GM12878 (cell line): Measurements from ENCODE around the gene CFAP90. TPM values are rescaled to one million over a fixed set of nuclear protein-coding genes. Genes with fewer than 3 reads are reported as not detected.

Experiments used
- ATAC-seq: fragments of 200-7000 bp; cut with Tn5 transposase; 3 replicates; pipeline ENCODE4 v1.9.1; 2020; ENCODE audit warnings: mild to moderate bottlenecking, moderate library complexity
- BruUV-seq: library from RNA; stranded (reverse); fragments of 400-500 nt; replicated peaks from 2 replicates; lab custom pipeline; 2021; lab: Mats Ljungman, UMichigan
- CTCF ChIA-PET: fragments of 300-600 bp; sonication (Branson Sonifier 250); formaldehyde crosslinking; extraction: SDS; loops from one replicate; lab custom pipeline; 2021; ENCODE audit warnings: inconsistent platforms; lab: Yijun Ruan, JAX
- POLR2A ChIA-PET: fragments of 350-600 bp; formaldehyde crosslinking; extraction: SDS; loops from one replicate; lab custom pipeline; 2021; ENCODE audit warnings: inconsistent platforms; lab: Charles Lee
- RAD21 ChIA-PET: fragments of 300-600 bp; sonication (Branson Sonifier 250); formaldehyde crosslinking; loops from one replicate; lab custom pipeline; 2023; ENCODE audit warnings: antibody characterized with exemption; ENCODE audit not compliant: unreplicated experiment; lab: Charles Lee
- SMC1A ChIA-PET: fragments of 300-600 bp; sonication (Branson Sonifier 250); formaldehyde crosslinking; loops from one replicate; lab custom pipeline; 2023; ENCODE audit not compliant: unreplicated experiment, uncharacterized antibody; lab: Charles Lee
- DNase-seq: peaks from one replicate; pipeline ENCODE4 v3.0.0-alpha.2; 2011; ENCODE audit warnings: low read depth, low spot score
- FAIRE-seq: peaks from 3 replicates; lab custom pipeline; 2011; peaks lifted over from hg19 to GRCh38; lab: Jason Lieb, UNC
- H2AFZ ChIP-seq: 2 replicates; pipeline ENCODE4 v1.6.0; 2011; ENCODE audit warnings: low read depth, low read length, control low read depth; ENCODE audit not compliant: control insufficient read depth
- H3K27ac ChIP-seq: 2 replicates; pipeline ENCODE4 v1.5.1; 2011; ENCODE audit warnings: control low read depth; ENCODE audit not compliant: control insufficient read depth, insufficient read depth
- H3K27me3 ChIP-seq, 2 experiments: replicated peaks in 1 of 2; 2 replicates each; pipeline versions ENCODE4 v1.6.0 to v1.6.1; 2011; ENCODE audit warnings: low read length in 1 of 2; ENCODE audit not compliant: control insufficient read depth in 2 of 2, insufficient read depth in 2 of 2
- H3K36me3 ChIP-seq, 2 experiments: 2 replicates each; pipeline ENCODE4 v1.5.1; 2011; ENCODE audit warnings: low read length in 1 of 2; ENCODE audit not compliant: control insufficient read depth in 2 of 2, insufficient read depth in 2 of 2
- H3K4me1 ChIP-seq: 2 replicates; pipeline ENCODE4 v1.6.1; 2011; ENCODE audit warnings: mild to moderate bottlenecking, low read length, moderate library complexity, mixed read lengths; ENCODE audit not compliant: control insufficient read depth, insufficient read depth
- H3K4me2 ChIP-seq: 2 replicates; pipeline ENCODE4 v1.6.0; 2011; ENCODE audit warnings: control low read depth; ENCODE audit not compliant: control insufficient read depth, insufficient read depth
- H3K4me3 ChIP-seq: fragments of 200-600 bp; sonication (generic); 2 replicates; pipeline ENCODE4 v1.5.1; 2016
- H3K79me2 ChIP-seq: 2 replicates; pipeline ENCODE4 v1.6.0; 2011; ENCODE audit warnings: low read length; ENCODE audit not compliant: control insufficient read depth, insufficient read depth
- H3K9ac ChIP-seq: 2 replicates; pipeline ENCODE4 v1.8.0; 2011; ENCODE audit warnings: low read length, control low read depth, mixed read lengths; ENCODE audit not compliant: control insufficient read depth, insufficient read depth
- H3K9me3 ChIP-seq: replicated peaks from 3 replicates; pipeline ENCODE4 v1.5.1; 2011; ENCODE audit warnings: mild to moderate bottlenecking, low read length; ENCODE audit not compliant: control insufficient read depth, insufficient read depth
- H4K20me1 ChIP-seq: 2 replicates; pipeline ENCODE4 v1.6.0; 2011; ENCODE audit not compliant: control insufficient read depth, insufficient read depth
- BACH1 ChIP-seq: fragments of 450-650 bp; IDR thresholded peaks from 2 replicates; pipeline ENCODE4 v1.6.1; 2017; ENCODE audit warnings: mild to moderate bottlenecking, borderline replicate concordance
- BCL11A ChIP-seq: IDR thresholded peaks from 2 replicates; pipeline ENCODE4 v1.6.1; 2011; ENCODE audit warnings: low read depth, low read length
- BMI1 ChIP-seq: fragments of 450-650 bp; IDR thresholded peaks from 2 replicates; pipeline ENCODE4 v1.6.1; 2016; ENCODE audit warnings: mild to moderate bottlenecking, moderate library complexity, borderline replicate concordance
- CBX5 ChIP-seq: sonication (generic); IDR thresholded peaks from 2 replicates; pipeline ENCODE4 v1.6.1; 2016; ENCODE audit warnings: low read depth, moderate library complexity, mild to moderate bottlenecking, inconsistent platforms
- CHD2 ChIP-seq: IDR thresholded peaks from 2 replicates; pipeline ENCODE4 v1.6.1; 2011; ENCODE audit warnings: low read depth, low read length, improper control_type of control experiment, borderline replicate concordance
- DPF2 ChIP-seq: fragments of 450-650 bp; IDR thresholded peaks from 2 replicates; pipeline ENCODE4 v1.6.1; 2017; ENCODE audit warnings: mild to moderate bottlenecking
- EGR1 ChIP-seq, 2 experiments: IDR thresholded peaks; 1 replicate in 1 of 2; 2 replicates in 1 of 2; pipeline ENCODE4 v1.6.1; 2011 to 2012; ENCODE audit warnings: low read depth in 2 of 2, low read length in 2 of 2, borderline replicate concordance in 1 of 2, mild to moderate bottlenecking in 1 of 2, moderate library complexity in 1 of 2
- GATAD2B ChIP-seq: fragments of 450-650 bp; conservative IDR thresholded peaks from 2 replicates; pipeline ENCODE4 v1.6.1; 2017; ENCODE audit warnings: low read depth, mild to moderate bottlenecking, moderate library complexity
- NFYB ChIP-seq: IDR thresholded peaks from 2 replicates; pipeline ENCODE4 v1.6.1; 2011; ENCODE audit warnings: low read depth, mild to moderate bottlenecking, low read length, improper control_type of control experiment, moderate library complexity; ENCODE audit not compliant: insufficient read depth
- NR2F1 ChIP-seq: fragments of 450-650 bp; conservative IDR thresholded peaks from 2 replicates; pipeline ENCODE4 v1.6.1; 2017; ENCODE audit warnings: mild to moderate bottlenecking
- PRDM15 ChIP-seq: fragments of 450-650 bp; formaldehyde crosslinking; IDR thresholded peaks from 2 replicates; pipeline ENCODE4 v1.4.0; 2020; ENCODE audit warnings: mild to moderate bottlenecking, moderate library complexity
- SIX5 ChIP-seq: IDR thresholded peaks from 2 replicates; pipeline ENCODE4 v1.6.1; 2011; ENCODE audit warnings: mild to moderate bottlenecking, low read depth, low read length, moderate library complexity; ENCODE audit not compliant: severe bottlenecking
- ZNF384 ChIP-seq: IDR thresholded peaks from 2 replicates; pipeline ENCODE4 v1.6.1; 2012; ENCODE audit warnings: low read depth, mild to moderate bottlenecking, low read length, improper control_type of control experiment, borderline replicate concordance
- WGBS: methylation state at CpG from one replicate; pipeline ENCODE4 v1.1.6; 2016; ENCODE audit warnings: low lambda C conversion rate; ENCODE audit not compliant: insufficient replicate concordance, insufficient coverage; ENCODE audit errors: missing lambda C conversion rate; 5-methylcytosine and 5-hydroxymethylcytosine counted together
- in situ Hi-C: fragments of 300-500 bp; cut with MboI; formaldehyde crosslinking; loops from 9 replicates; pipeline ENCODE4 v1.14.3; 2018; ENCODE audit warnings: mixed read lengths
- intact Hi-C: fragments of 100-400 bp; cut with micrococcal nuclease; formaldehyde crosslinking; loops from one replicate; pipeline ENCODE4 v1.14.2; 2022; ENCODE audit not compliant: unreplicated experiment
- polyA plus RNA-seq, 11 experiments: library from polyadenylated mRNA; depleted of rRNA in 4 of 11; unstranded in 6 of 11; stranded (reverse) in 5 of 11; fragments of >200 nt; fragmentation: Nextera tagmentation in 4 of 11; fragmentation: Illumina TruSeq in 1 of 11; extraction: Ambion mirVana in 4 of 11; extraction: Trizol in 1 of 11; gene quantifications; 1 replicate in 1 of 11; 2 replicates in 10 of 11; pipeline versions ENCODE4 v1.2.1 to v1.2.3, GENCODE V29; 2011 to 2016; ENCODE audit warnings: inconsistent platforms in 2 of 11, missing spikeins in 2 of 11, low read depth in 1 of 11
- total RNA-seq, 4 experiments: library from RNA; depleted of rRNA in 3 of 4; stranded (reverse); fragments of >200 nt in 3 of 4; fragmentation: Illumina TruSeq in 1 of 4; extraction: Trizol in 1 of 4; gene quantifications; 2 replicates each; pipeline versions ENCODE4 v1.2.1 to v1.2.3, GENCODE V29; 2013 to 2021

CFAP90 gene
- total and polyA plus RNA-seq, 10 of the 15 experiments (the other 5 are each of a cell fraction or from before 2014, with no cell fraction given) = not detected

DNA sequence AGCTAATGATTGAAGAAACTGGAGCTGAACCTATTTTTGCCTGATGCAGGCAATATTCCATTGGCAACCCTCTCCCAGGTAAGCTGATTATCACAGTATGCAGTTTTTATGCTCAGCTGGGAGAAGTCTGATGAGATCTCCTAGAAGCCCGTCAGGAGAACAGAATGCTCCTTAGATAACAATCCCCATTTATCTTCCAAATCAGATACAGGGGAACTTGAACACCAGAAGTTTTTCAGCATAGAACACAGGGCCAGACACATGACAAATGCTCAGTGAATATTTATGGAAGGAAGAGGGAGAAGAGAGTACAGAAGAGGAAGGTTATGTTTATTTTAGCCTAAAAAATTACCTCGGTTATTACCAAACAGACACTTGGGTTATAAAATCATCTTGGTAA lies 37.9 kb downstream of the CFAP90 start:
- RAD21 ChIA-PET = interaction anchor here (4.9 kb wide), 1 partner anchor 18 kb away, joined by 32 read pairs; no protein-coding TSS in a partner anchor
- SMC1A ChIA-PET = interaction anchor here (1.1 to 1.3 kb wide), 3 partner anchors 9 to 58 kb away, joined by 3 to 4 read pairs (median 3); no protein-coding TSS in a partner anchor
- H3K4me1 ChIP-seq = peaks cover 5% of the 10 kb centered on the region
- TF ChIP-seq CHD2 = no peak
- TF ChIP-seq GATAD2B = no peak
- TF ChIP-seq ZNF384 = no peak
- in situ Hi-C loops = no loop called here
- no peak for DNase-seq
- no peak for FAIRE-seq
- POLR2A ChIA-PET = no interaction called here
- no peaks in the 10 kb centered on the region for H4K20me1 ChIP-seq
- no peaks in the 10 kb centered on the region for H3K79me2 ChIP-seq
- H3K4me3 ChIP-seq = no peak overlapping the region
- H3K27me3 ChIP-seq = no peaks in the 10 kb centered on the region
- ATAC-seq = no peak
- H3K9ac ChIP-seq = no peak overlapping the region
- H3K27ac ChIP-seq = no peak overlapping the region
- CTCF ChIA-PET = interaction anchor here (1.1 to 5.3 kb wide), 2 partner anchors 43 to 57 kb away, joined by 3 to 39 read pairs; no protein-coding TSS in a partner anchor
- H3K36me3 ChIP-seq = no peaks in the 10 kb centered on the region
- BruUV-seq = no TSS peak
- no peak overlapping the region for H2AFZ ChIP-seq
- intact Hi-C loops = no loop called here
- no peaks in the 10 kb centered on the region; the same call in 2 of the 3 replicates for H3K9me3 ChIP-seq
- H3K4me2 ChIP-seq = no peak overlapping the region
- 38% methylated on average over 2 of the region's 2 CpGs for WGBS

DNA sequence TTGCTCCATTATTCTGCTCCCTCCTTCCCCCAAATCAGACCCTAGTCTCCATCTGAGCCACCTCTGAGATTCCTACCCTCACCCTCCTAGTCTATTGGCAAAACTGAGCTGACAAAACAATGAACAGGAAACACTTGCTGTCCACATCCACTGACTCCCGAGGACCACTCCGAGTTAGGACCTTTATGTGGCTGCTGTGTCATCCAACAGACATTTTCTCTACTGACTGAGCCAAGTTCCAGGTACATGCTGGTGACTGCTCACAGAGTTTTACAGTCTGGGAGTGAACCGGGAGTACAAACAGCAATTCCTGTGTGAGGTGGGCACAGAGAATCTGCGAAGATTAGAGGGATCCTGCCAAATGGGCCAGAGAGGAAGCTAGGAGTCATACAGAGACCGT lies 39.2 kb downstream of the CFAP90 start:
- FAIRE-seq = no peak
- peaks cover 5% of the 10 kb centered on the region for H3K4me1 ChIP-seq
- SMC1A ChIA-PET = interaction anchor here (1.3 to 1.5 kb wide), 2 partner anchors 18 to 57 kb away, joined by 3 to 11 read pairs; no protein-coding TSS in a partner anchor
- 45% methylated on average over 5 of the region's 5 CpGs for WGBS
- H3K79me2 ChIP-seq = no peaks in the 10 kb centered on the region
- no TSS peak for BruUV-seq
- in situ Hi-C loops (no loop called here), intact Hi-C loops (no loop called here)
- H3K4me3 ChIP-seq = no peak overlapping the region
- CTCF ChIA-PET = interaction anchor here (1.2 kb wide), 1 partner anchor 55 kb away, joined by 3 read pairs; no protein-coding TSS in a partner anchor
- H3K4me2 ChIP-seq = 0 out of 2 replicates have a peak overlapping the region, but pooled peaks have one; percentile 9
- no peaks in the 10 kb centered on the region; the same call in 2 of the 3 replicates for H3K9me3 ChIP-seq
- peak overlapping the region; percentile 32; the same call in 1 of the 2 replicates for H2AFZ ChIP-seq
- ATAC-seq = no peak
- H3K9ac ChIP-seq = no peak overlapping the region
- H4K20me1 ChIP-seq = no peaks in the 10 kb centered on the region
- no peak for DNase-seq
- H3K36me3 ChIP-seq = no peaks in the 10 kb centered on the region
- no peaks in the 10 kb centered on the region for H3K27me3 ChIP-seq
- RAD21 ChIA-PET = interaction anchor here (4.9 kb wide), 1 partner anchor 17 kb away, joined by 32 read pairs; no protein-coding TSS in a partner anchor
- H3K27ac ChIP-seq = no peak overlapping the region
- POLR2A ChIA-PET = no interaction called here
- TF ChIP-seq PRDM15 (CRISPR knock-in tag) = no peak
- no peak for TF ChIP-seq BMI1
- TF ChIP-seq BCL11A = 0 out of 2 replicates have a peak, but pooled peaks have one; percentile 21
- TF ChIP-seq BACH1 = no peak
- TF ChIP-seq SIX5 = no peak
- TF ChIP-seq NFYB = no peak
- no peak for TF ChIP-seq DPF2
- no peak for TF ChIP-seq EGR1 (IDR thresholded peaks at IDR 0.05; ENCODE audit: borderline replicate concordance in 1 of 2, low read depth in 2 of 2, low read length in 2 of 2)
- TF ChIP-seq CBX5 = no peak
- no peak for TF ChIP-seq NR2F1
